KOPT-K1 (cell line): ENCODE measurements around the gene AK1.
"Not testable (repeated sequence)": the region's sequence is repeated elsewhere in the genome, so short reads cannot be mapped to it uniquely, and the experiment has no call there.

ENCODE experiments used
- H3K27ac ChIP-seq: fragments of 200-600 bp; sonication (generic); 2 replicates; pipeline ENCODE4 v1.5.1; 2016; ENCODE audit warnings: antibody characterized with exemption, mild to moderate bottlenecking, low read depth, low read length; ENCODE audit not compliant: poor library complexity, severe bottlenecking
- H3K36me3 ChIP-seq: fragments of 200-600 bp; sonication (generic); 2 replicates; pipeline ENCODE4 v1.5.1; 2017; ENCODE audit warnings: antibody characterized with exemption, mild to moderate bottlenecking, low read length, moderate library complexity; ENCODE audit not compliant: insufficient read depth
- H3K9me3 ChIP-seq: fragments of 200-600 bp; sonication (generic); 2 replicates; pipeline ENCODE4 v1.5.1; 2017; ENCODE audit warnings: antibody characterized with exemption, low read length, mild to moderate bottlenecking; ENCODE audit not compliant: insufficient read depth, poor library complexity, severe bottlenecking

AK1 gene

DNA sequence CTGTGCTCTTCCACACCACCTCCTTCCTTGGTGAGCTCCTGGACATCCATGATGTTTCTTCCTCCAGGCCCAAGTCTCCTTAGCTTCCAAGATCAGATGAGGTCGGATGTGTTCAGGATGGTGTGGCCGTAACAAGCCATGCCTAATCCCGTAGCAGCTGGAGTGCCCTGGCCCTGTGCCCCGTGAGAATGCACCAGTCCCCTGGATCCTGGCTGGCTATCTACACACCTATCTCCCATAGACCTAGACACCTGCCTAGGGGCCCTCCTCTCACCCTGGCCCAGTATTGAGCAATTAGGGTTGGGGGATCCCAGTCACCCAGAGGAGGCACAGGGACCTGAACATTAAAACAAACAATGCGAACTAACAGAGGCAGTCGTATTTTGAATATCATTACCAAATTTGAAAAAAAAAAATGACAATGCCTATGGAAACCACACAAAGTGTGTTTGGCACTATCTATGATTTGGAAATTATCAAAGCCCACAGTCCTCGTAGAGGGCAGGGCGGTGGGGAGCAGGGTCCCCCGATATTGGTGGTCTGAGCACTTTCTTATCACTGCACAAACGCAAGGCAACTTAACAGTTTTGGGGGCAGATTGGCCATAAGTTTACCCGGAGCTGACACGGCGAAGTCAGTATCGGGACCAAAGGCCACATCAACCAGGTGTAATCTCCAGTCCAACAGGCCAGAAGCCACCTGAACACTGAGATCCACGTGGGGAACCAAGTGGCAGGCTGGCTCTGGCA lies 36.2 kb downstream of the AK1 start:
- H3K9me3 ChIP-seq = no peaks in the 10 kb centered on the region
- H3K36me3 ChIP-seq = no peaks in the 10 kb centered on the region
- no peak overlapping the region for H3K27ac ChIP-seq

DNA sequence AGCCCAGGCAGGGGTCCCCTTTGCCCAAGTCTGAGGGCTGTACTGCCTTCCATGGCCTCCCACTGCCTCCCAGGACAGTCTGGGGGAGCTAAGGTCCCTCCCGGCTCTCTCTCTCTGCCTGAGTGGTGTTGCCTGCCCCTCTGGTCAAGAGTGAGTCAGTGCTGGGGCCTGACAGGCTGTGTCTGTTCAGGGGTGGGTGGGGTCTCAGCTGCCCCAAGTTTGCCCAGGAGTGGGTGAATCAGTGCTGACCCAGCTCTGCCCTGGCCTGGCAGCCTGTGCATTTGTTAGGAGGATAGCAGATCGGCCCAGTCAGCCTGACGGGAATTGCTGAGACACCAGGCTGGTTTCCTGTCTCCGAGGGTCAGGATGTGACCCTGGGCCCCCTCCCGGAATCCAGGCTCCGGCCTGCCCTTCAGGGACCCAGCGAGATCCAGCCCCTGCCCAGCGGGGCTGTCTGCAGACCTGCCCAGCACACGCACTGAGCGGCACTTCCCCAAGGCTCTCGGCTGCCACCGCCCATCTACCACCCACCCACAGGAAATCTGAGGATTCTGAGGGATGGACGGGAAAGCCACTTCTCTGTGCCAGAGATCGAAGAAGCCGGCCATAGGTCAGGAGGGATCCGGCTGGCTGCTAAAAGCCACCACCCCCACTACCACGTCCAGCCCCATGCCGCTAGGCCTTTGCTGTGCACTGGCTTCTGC lies 38.9 kb downstream of the AK1 start:
- Histone ChIP-seq H3K36me3 (no peaks in the 10 kb centered on the region), H3K27ac (no peak overlapping the region), H3K9me3 (no peaks in the 10 kb centered on the region)

DNA sequence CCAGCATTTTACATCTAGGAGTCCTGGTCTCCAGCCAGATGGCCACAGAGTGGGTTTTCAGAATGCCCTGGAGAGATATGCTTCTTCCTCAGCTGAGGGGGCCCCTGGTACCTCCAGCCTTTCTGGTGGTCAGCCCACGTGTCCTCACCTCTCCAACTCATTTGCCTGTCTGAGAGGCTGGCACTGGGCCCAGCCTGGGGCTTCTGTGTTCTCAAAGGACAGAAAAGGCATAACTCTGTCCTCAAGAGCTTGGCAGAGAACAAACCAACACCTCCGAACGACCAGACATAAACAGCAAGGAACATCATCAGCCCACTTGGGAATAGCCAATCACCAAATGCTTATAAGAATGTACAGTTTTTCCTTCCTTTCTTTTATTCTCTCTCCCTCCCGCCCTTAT lies 40.1 kb downstream of the AK1 start:
- Histone ChIP-seq H3K9me3 (no peaks in the 10 kb centered on the region), H3K27ac (no peak overlapping the region), H3K36me3 (no peaks in the 10 kb centered on the region)

DNA sequence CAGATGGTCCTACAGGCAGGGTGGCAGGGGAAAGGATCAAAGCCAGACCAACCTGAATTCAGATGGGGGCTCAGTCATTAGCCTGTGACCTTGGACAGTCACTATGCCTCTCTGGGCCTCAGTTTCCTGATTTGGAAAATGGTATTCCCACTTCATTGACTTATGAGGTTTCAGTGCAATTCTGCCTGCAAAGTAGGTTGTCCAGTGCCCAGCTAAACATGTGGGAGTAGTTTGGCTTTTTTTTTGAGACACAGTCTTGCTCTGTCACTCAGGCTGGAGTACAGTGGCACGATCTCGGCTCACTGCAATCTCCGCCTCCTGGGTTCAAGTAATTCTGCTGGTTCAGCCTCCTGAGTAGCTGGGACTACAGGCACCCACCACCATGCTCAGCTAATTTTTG lies 40.9 kb downstream of the AK1 start:
- H3K27ac ChIP-seq, H3K36me3 ChIP-seq, H3K9me3 ChIP-seq: not testable (repeated sequence)

DNA sequence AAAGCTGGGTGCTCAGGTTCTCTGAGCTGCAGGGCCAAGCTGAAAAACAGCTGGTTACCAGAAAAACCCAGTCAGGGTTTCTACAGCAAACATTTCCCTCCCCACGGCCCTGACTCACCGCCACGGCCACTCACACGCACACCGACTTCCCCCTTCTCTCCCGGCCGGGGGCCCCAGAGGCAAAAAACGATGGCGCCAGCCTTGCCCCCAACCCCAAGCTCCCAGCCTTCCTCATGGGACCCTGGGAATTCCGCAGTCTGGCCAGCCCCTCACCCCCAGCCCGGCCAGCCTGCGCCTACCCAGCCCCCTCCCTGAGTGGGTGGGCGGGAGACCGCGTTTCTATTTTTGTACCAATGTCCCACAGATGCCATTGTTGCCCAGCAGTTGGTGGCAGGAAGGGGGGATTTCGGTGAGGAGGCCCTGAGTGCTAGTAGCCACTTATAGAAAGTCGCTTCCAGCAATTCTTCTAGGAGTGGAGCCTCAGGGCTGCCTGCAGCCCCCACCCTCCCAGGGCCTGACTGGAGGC lies 41.4 kb downstream of the AK1 start:
- Histone ChIP-seq H3K9me3 (no peaks in the 10 kb centered on the region), H3K27ac (no peak overlapping the region), H3K36me3 (no peaks in the 10 kb centered on the region)

DNA sequence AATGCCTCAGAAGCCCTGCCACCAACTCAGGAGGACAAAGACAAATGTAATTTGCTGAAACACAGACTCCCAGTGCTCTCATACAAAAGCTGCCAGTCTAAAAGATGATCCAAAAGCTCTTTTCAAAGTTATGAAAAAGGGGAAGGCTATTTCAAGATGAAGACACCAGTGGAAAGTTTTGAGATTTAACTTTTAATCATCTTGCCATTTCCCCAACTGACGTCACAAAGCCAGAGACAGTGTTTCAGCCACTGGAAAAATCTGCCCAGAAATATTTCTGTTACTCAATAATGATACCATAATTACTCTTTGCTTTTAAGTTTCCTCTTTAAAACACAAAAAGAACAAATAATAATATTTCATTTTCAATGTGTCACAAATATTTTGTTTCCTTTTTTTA lies 43.9 kb downstream of the AK1 start:
- no peaks in the 10 kb centered on the region for H3K9me3 ChIP-seq
- H3K36me3 ChIP-seq = no peaks in the 10 kb centered on the region
- H3K27ac ChIP-seq = no peak overlapping the region

DNA sequence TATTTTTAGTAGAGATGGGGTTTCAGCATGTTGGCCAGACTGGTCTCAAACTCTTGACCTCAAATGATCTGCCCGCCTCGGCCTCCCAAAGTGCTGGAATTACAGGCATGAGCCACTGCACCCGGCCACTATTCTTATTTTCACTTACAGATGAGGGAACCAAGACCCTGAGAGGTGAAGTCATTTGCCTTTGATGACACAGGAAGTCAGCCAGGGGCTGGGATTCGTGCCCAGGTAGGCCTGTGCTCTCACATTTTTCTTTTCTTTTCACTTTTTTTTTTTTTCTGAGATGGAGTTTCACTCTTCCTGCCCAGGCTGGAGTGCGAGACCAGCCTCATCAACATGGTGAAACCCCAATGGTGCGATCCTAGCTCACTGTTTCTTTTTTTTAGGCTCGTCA lies 45.2 kb downstream of the AK1 start:
- Histone ChIP-seq H3K9me3 (no peaks in the 10 kb centered on the region), H3K36me3 (no peaks in the 10 kb centered on the region), H3K27ac (no peak overlapping the region)

DNA sequence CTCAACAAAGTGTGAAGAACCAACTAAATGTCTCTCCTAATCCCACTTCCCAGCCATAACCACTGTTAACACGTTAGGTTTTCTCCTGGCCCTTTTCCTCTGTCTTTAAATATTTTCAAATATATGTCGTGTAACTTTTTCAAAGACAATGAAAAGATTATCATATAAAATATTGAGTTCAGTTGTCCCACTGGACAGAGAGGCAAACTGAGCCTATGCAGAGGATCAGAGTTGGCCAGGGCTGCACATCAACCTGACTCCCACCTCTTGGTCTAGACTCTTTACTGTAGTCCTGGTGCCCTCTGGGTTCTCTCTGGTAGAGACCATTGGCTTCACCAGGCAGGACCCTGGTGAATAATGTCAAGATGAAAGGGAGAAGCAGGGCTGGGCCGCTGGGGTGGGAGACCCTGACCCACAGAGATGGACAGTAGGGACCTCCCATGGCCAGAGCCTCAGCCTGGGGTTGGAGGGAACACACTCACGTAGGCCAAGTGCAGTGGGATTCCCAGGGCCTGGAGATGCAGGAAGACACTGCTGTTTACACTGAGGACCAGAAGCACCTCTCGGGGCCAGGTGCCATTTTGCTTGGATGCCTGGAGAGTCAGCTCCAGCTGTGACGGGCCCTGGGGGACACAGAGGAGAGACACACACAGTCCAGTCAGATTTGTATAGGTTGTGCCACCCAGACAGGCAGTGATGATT lies 48.1 kb downstream of the AK1 start:
- Histone ChIP-seq H3K27ac (no peak overlapping the region), H3K36me3 (no peaks in the 10 kb centered on the region), H3K9me3 (no peaks in the 10 kb centered on the region)

DNA sequence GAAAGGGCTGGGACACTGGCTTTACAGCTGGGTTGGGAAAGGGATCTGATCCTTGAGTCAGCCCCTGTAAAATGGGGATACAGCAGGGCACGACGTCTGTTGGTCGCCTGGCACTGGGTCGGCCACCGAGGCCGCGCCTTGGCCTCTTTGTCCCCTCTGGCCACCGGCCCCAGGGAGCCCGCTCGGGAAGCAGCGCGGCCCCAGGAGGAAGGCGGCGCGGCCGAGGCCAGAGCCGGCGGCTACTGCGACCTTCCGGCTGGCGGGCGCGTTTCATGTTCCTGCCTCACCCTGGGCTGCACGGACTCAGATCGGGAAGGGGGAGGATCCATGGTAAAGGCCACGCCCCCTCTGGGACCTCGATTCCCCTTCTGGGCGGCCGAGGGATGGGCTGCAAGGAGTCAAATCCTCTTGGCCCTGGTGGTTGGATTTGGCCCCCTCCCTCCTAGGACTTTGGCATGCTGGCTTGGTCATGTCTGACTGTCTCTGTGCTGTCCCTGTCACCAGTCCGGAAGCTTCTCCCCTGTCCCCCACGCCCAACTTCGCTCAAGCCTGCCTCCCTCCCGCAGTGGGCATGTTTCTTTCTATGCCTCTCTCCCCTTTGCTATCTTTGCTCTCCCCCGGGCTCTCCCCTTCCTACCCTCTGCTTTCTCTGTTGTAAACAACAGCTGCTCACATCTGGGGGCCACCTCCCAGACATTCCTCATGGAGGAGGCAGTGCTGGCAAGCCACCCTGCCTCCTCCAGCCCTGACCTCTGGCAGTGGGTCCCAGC lies 49.0 kb downstream of the AK1 start:
- Histone ChIP-seq H3K36me3 (no peaks in the 10 kb centered on the region), H3K9me3 (no peaks in the 10 kb centered on the region), H3K27ac (no peak overlapping the region)

DNA sequence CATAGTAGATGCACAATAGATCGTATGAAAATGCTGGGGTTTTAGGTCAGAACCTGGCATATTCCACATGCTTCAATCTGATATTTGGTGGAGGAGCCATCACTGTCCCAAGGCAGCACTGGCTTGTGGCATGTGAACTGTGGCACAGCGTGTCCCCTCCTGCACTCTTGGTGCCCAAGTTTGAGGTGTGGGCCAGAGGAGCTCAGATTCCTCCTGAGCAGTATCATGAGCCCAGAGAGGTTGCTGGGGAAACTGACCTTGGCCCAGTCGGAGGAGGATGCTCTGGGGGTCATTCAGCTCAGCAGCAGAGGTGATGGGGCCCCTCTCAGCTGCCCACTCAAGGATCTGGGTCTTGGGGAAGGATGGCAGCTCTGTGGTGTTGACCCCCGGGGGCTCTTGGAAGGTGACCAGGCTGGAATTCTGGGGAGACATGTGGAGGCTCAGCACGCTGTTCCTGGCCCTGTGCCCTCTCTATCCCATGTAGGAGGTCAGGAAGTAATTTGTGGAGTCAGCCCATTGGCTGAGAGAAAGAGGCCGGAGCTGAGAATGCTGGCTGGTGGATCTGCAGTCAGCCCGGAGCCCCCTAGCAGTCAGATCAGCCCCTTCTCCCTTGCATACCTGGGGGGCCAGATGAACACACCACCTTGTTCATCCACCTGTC lies 51.1 kb downstream of the AK1 start:
- Histone ChIP-seq H3K36me3 (no peaks in the 10 kb centered on the region), H3K27ac (no peak overlapping the region), H3K9me3 (no peaks in the 10 kb centered on the region)

DNA sequence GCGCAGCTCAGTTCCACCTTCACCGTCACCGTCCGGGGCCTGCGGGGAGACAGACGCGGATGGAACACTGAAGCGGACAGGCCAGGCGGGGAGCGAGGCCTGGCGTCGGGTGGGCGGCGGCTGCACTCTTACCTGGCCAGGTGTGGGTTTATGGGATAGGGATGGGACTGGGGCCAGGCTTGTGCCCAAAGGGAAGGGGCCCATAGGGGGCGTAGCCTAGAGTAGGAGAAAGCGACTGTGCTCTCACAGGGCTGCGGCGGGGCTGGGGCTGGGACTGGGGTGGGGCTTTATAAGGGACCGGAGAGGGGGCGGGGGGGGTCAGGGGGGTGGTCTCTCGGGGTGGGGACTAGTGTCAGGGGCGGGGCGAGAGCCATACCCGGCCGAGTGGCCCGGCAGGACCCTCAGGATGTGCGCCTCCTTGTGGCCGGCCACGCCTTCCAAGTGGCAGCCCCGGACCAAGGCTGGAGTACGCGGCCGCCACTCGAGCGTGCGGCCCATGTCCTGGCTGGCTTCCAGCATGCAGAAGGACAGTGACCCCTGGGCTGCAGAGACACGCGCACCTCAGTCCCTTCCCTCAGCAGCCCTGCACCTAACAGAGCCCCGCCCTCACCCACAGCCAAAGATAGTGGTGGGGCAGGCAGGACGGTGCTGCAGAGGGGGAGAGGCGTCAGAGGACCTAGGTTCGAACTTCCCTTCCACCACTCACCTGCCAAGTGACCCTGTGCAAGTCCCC lies 52.0 kb downstream of the AK1 start:
- H3K36me3 ChIP-seq = no peaks in the 10 kb centered on the region
- no peaks in the 10 kb centered on the region for H3K9me3 ChIP-seq
- no peak overlapping the region for H3K27ac ChIP-seq

DNA sequence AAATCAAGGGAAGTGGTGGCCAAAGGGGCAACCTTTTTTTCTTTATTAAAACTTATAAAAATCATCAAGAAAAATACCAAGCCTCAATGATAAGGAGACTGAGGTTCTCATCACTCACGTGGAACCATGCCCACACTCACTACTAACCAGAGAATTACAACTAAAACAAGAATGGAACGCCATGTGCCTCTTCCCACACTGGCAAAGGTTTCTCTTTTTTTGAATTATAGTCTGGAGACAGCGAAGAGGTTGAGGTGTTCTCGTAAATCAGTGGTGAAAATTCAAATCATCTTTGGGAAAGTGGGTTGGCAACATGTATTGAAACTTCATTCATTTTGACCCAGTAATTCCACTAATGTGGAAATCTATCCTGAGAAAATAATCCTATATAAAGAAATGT lies 55.4 kb downstream of the AK1 start:
- H3K9me3 ChIP-seq = no peaks in the 10 kb centered on the region
- peaks cover 20% of the 10 kb centered on the region; the same call in 1 of the 2 replicates for H3K36me3 ChIP-seq
- H3K27ac ChIP-seq = no peak overlapping the region

DNA sequence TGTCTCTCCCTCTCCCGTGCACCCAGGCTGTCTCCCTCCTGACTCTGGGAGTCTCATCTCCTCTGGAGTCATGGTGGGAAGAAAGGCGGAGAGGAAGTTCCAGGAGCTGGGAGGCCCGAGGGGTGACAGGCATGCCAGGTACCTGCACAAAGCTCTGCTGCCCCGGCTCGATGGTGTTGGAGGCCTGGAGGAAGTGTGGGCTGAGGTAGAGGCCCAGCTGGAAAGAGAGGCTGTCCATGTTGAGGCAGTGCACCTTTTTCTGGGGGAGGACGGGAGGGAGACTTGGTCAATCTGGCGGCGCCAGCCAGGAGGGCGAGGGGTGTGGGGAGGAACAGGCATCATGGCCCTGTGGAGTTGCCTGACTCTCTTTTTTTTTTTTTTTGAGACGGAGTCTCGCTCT lies 58.9 kb downstream of the AK1 start:
- Histone ChIP-seq H3K27ac (no peak overlapping the region), H3K36me3 (peaks cover 53% of the 10 kb centered on the region), H3K9me3 (no peaks in the 10 kb centered on the region)

DNA sequence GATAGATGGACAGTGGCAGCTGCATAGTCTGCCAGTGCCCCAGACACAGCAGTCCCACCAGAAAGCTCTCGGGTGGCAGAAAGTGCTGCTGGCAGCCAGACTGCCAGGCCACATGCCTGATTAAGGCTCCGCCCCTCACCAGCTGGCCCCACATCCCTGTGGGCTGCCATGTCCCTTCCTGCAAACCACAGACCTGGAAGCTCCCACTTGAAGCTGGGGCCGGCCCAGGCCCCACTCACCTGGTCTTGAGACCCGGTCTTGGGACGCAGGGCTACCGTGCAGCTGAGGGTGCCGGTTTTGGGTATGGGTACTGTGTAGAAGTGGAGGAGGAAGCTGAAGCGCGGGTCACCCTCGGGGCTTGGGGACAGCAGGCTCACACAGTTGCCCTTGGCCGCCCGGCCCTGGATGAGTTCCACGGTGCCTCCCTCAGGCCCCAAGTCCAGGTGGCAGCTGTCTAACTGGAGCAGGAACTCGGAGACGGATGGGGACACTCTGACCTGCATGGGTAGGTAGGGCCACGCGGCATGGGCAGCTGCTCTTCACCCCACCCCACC lies 59.5 kb downstream of the AK1 start:
- Histone ChIP-seq H3K36me3 (peaks cover 60% of the 10 kb centered on the region), H3K27ac (no peak overlapping the region), H3K9me3 (no peaks in the 10 kb centered on the region)
